Measurements from ENCODE around the gene SH3RF3.

Gene SH3RF3

GRCh38 chr2:109331081-109331480, 202.1 kb downstream of the SH3RF3 start:
- no peak overlapping the region for H3K4me3 ChIP-seq (ENCODE audit: low read depth, low read length)
- no peak for TF ChIP-seq CTCF (IDR thresholded peaks at IDR 0.05; ENCODE audit: insufficient read depth, low read depth, low read length, missing control alignments)
- no peak for DNase-seq (ENCODE audit: low read depth)

- peak; percentile 40 for DNase-seq (ENCODE audit: low read depth)
- H3K4me3 ChIP-seq (ENCODE audit: low read depth, low read length), result no peak overlapping the region
These were observed 203.2 kb downstream of the SH3RF3 start for GRCh38 chr2:109331896-109332848.

GRCh38 chr2:109332880-109333279, 203.9 kb downstream of the SH3RF3 start:
- no peak overlapping the region for H3K4me3 ChIP-seq (ENCODE audit: low read depth, low read length)
- no peak for TF ChIP-seq CTCF (IDR thresholded peaks at IDR 0.05; ENCODE audit: insufficient read depth, low read depth, low read length, missing control alignments)
- DNase-seq (ENCODE audit: low read depth), result no peak

More at GRCh38 chr2:109331896-109332848, 203.2 kb downstream of the SH3RF3 start:
- TF ChIP-seq CTCF (IDR thresholded peaks at IDR 0.05; ENCODE audit: insufficient read depth, low read depth, low read length, missing control alignments), result no peak

GRCh38 chr2:109333414-109334210, 204.6 kb downstream of the SH3RF3 start:
- TF ChIP-seq CTCF (IDR thresholded peaks at IDR 0.05; ENCODE audit: insufficient read depth, low read depth, low read length, missing control alignments), result peak; percentile 7
- no peak for DNase-seq (ENCODE audit: low read depth)
- no peak overlapping the region for H3K4me3 ChIP-seq (ENCODE audit: low read depth, low read length)

GRCh38 chr2:109335631-109336176, 206.7 kb downstream of the SH3RF3 start:
- no peak overlapping the region for H3K4me3 ChIP-seq (ENCODE audit: low read depth, low read length)
- TF ChIP-seq CTCF (IDR thresholded peaks at IDR 0.05; ENCODE audit: insufficient read depth, low read depth, low read length, missing control alignments), result no peak
- peak; percentile 37 for DNase-seq (ENCODE audit: low read depth)

- no peak for TF ChIP-seq CTCF (IDR thresholded peaks at IDR 0.05; ENCODE audit: insufficient read depth, low read depth, low read length, missing control alignments)
- no peak for DNase-seq (ENCODE audit: low read depth)
- H3K4me3 ChIP-seq (ENCODE audit: low read depth, low read length), result no peak overlapping the region
These were observed 207.3 kb downstream of the SH3RF3 start for GRCh38 chr2:109336296-109336695.
